C4-2B (cell line): ENCODE data around the gene MRNIP.

Source experiments
- ZFX ChIP-seq: fragments of 450-650 bp; IDR thresholded peaks from 2 replicates; pipeline ENCODE4 v1.6.1; 2017
- TF ChIP-seq, protein P1 (sequence below): fragments of 450-650 bp; conservative IDR thresholded peaks from 2 replicates; pipeline ENCODE4 v1.5.1; 2017; ENCODE audit warnings: mild to moderate bottlenecking

DNA sequence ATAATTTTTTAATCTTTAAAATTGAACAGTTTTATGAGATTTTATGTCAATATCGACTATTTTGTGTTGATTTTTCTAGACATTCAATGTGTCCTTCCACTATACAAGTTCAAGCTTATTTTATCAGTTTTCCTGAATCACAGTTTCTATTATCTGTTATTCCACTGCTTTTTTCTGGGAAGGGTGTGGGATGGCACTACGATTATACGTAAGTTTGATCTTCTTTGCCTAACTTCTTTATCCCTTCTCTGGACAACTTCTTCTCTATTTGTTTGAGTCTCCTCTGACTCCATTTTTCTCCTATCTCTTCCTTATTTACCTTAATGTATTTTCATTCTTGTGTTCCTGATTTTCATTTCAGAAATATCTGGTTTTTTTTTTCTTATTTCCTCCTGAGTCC lies 24.5 kb upstream of the MRNIP start:
- TF ChIP-seq, protein P1, sequence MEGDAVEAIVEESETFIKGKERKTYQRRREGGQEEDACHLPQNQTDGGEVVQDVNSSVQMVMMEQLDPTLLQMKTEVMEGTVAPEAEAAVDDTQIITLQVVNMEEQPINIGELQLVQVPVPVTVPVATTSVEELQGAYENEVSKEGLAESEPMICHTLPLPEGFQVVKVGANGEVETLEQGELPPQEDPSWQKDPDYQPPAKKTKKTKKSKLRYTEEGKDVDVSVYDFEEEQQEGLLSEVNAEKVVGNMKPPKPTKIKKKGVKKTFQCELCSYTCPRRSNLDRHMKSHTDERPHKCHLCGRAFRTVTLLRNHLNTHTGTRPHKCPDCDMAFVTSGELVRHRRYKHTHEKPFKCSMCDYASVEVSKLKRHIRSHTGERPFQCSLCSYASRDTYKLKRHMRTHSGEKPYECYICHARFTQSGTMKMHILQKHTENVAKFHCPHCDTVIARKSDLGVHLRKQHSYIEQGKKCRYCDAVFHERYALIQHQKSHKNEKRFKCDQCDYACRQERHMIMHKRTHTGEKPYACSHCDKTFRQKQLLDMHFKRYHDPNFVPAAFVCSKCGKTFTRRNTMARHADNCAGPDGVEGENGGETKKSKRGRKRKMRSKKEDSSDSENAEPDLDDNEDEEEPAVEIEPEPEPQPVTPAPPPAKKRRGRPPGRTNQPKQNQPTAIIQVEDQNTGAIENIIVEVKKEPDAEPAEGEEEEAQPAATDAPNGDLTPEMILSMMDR = no peak
- no peak for TF ChIP-seq ZFX
